ENCODE results near the gene TBL1Y.

The TBL1Y gene

DNA sequence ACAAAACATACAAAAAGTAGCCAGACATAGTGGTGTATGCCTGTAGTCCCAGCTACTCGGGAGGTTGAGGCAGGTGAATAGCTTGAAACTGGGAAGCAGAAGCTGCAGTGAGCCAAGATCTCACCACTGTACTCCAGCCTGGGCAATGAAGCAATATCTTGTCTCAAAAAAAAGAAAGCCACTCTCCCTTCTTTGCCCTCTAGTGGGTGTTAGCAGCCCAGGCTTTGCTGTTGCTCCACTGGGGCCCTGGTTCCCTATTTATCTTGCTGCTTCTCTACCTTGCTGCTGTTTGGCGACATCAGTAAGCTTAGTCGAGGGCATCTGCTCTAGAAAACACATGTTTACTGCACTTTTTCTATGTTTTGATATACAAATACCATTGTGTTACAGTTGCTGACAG is 189.2 kb downstream of the TBL1Y start:
- H2AFZ ChIP-seq (ENCODE audit: low read length): no peak overlapping the region
- H3K9me3 ChIP-seq (ENCODE audit: insufficient read depth, low read depth, low read length): no peaks in the 10 kb centered on the region
- H3K4me1 ChIP-seq (ENCODE audit: insufficient read depth, low read length, poor library complexity, severe bottlenecking): no peaks in the 10 kb centered on the region
- no peaks in the 10 kb centered on the region for H3F3A ChIP-seq (ENCODE audit: low read depth)
- no peak overlapping the region for H3K9ac ChIP-seq (ENCODE audit: low read depth, low read length, poor library complexity, severe bottlenecking)
- H4K20me1 ChIP-seq (ENCODE audit: insufficient read depth, low read length, poor library complexity, severe bottlenecking): no peaks in the 10 kb centered on the region
- no peak for TF ChIP-seq EZH2phosphoT487 (IDR thresholded peaks at IDR 0.05; ENCODE audit: borderline replicate concordance)
- TF ChIP-seq, protein P1, sequence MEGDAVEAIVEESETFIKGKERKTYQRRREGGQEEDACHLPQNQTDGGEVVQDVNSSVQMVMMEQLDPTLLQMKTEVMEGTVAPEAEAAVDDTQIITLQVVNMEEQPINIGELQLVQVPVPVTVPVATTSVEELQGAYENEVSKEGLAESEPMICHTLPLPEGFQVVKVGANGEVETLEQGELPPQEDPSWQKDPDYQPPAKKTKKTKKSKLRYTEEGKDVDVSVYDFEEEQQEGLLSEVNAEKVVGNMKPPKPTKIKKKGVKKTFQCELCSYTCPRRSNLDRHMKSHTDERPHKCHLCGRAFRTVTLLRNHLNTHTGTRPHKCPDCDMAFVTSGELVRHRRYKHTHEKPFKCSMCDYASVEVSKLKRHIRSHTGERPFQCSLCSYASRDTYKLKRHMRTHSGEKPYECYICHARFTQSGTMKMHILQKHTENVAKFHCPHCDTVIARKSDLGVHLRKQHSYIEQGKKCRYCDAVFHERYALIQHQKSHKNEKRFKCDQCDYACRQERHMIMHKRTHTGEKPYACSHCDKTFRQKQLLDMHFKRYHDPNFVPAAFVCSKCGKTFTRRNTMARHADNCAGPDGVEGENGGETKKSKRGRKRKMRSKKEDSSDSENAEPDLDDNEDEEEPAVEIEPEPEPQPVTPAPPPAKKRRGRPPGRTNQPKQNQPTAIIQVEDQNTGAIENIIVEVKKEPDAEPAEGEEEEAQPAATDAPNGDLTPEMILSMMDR (conservative IDR thresholded peaks at IDR 0.05; ENCODE audit: low read length): no peak
- H3K27me3 ChIP-seq (ENCODE audit: insufficient read depth, low read length, poor library complexity, severe bottlenecking): no peaks in the 10 kb centered on the region
- no peaks in the 10 kb centered on the region for H3K79me2 ChIP-seq (ENCODE audit: insufficient read depth, low read length)
- H3K9me2 ChIP-seq (replicated peaks; ENCODE audit: low read depth, low read length): no peaks in the 10 kb centered on the region
- no peak overlapping the region for H3K4me3 ChIP-seq (ENCODE audit: low read length, poor library complexity, severe bottlenecking)
- H3K4me2 ChIP-seq (ENCODE audit: low read depth, low read length, poor library complexity, severe bottlenecking): no peak overlapping the region
- no peaks in the 10 kb centered on the region for H3K36me3 ChIP-seq (ENCODE audit: insufficient read depth, low read length)

DNA sequence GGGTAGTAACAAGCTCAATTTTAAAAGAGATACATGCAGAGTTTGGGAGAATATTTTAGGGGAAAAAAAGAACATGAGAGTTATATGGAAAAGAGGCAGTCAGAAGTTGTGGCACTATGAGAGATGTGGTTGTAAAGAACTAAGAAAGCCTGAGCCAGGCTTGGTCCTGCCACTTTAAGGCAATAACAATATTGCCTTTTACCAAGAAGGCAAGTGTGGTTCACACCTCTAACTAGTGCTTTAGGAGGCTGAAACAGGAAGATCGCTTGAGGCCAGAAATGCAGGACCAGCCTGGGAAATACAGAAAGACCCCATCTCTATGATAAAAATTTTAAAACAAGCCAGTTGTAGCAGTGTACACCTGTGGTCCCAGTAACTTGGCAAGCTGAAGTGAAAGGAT is 192.2 kb downstream of the TBL1Y start:
- H4K20me1 ChIP-seq (ENCODE audit: insufficient read depth, low read length, poor library complexity, severe bottlenecking): no peaks in the 10 kb centered on the region
- no peak overlapping the region for H3K9ac ChIP-seq (ENCODE audit: low read depth, low read length, poor library complexity, severe bottlenecking)
- TF ChIP-seq EZH2phosphoT487 (IDR thresholded peaks at IDR 0.05; ENCODE audit: borderline replicate concordance): no peak
- TF ChIP-seq, protein P1 (conservative IDR thresholded peaks at IDR 0.05; ENCODE audit: low read length): no peak
- no peaks in the 10 kb centered on the region for H3K79me2 ChIP-seq (ENCODE audit: insufficient read depth, low read length)
- H3K4me2 ChIP-seq (ENCODE audit: low read depth, low read length, poor library complexity, severe bottlenecking): no peak overlapping the region
- H2AFZ ChIP-seq (ENCODE audit: low read length): no peak overlapping the region
- no peak overlapping the region for H3K4me3 ChIP-seq (ENCODE audit: low read length, poor library complexity, severe bottlenecking)
- no peaks in the 10 kb centered on the region for H3K9me3 ChIP-seq (ENCODE audit: insufficient read depth, low read depth, low read length)
- H3K9me2 ChIP-seq (replicated peaks; ENCODE audit: low read depth, low read length): no peaks in the 10 kb centered on the region
- no peaks in the 10 kb centered on the region for H3K36me3 ChIP-seq (ENCODE audit: insufficient read depth, low read length)
- H3F3A ChIP-seq (ENCODE audit: low read depth): no peaks in the 10 kb centered on the region
- no peaks in the 10 kb centered on the region for H3K4me1 ChIP-seq (ENCODE audit: insufficient read depth, low read length, poor library complexity, severe bottlenecking)
- H3K27me3 ChIP-seq (ENCODE audit: insufficient read depth, low read length, poor library complexity, severe bottlenecking): no peaks in the 10 kb centered on the region

DNA sequence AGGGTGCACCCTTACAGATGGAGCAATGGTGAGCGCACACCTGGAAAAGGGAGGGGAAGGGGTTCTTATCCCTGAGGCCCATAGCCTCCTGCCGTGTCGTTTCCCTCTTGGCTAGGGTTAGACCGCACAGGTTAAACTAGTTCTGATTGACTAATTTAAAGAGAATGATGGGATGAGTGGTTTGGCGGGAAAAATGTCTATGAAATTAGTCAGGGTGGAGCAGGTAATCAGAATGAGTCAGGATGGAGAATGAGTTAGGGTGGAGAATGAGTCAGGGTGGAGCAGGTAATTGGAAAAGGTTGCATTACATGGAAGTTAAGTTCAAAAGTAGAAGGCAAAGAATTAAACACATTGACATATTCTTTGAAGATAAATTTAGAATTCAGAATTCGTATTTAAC is 196.7 kb downstream of the TBL1Y start:
- H3K27me3 ChIP-seq (ENCODE audit: insufficient read depth, low read length, poor library complexity, severe bottlenecking): no peaks in the 10 kb centered on the region
- no peak for TF ChIP-seq EZH2phosphoT487 (IDR thresholded peaks at IDR 0.05; ENCODE audit: borderline replicate concordance)
- TF ChIP-seq, protein P1 (conservative IDR thresholded peaks at IDR 0.05; ENCODE audit: low read length): no peak
- H3K9me3 ChIP-seq (ENCODE audit: insufficient read depth, low read depth, low read length): no peaks in the 10 kb centered on the region
- H3K4me1 ChIP-seq (ENCODE audit: insufficient read depth, low read length, poor library complexity, severe bottlenecking): no peaks in the 10 kb centered on the region
- no peaks in the 10 kb centered on the region for H3K9me2 ChIP-seq (replicated peaks; ENCODE audit: low read depth, low read length)
- H3K4me2 ChIP-seq (ENCODE audit: low read depth, low read length, poor library complexity, severe bottlenecking): no peak overlapping the region
- no peak overlapping the region for H3K9ac ChIP-seq (ENCODE audit: low read depth, low read length, poor library complexity, severe bottlenecking)
- H4K20me1 ChIP-seq (ENCODE audit: insufficient read depth, low read length, poor library complexity, severe bottlenecking): no peaks in the 10 kb centered on the region
- no peak overlapping the region for H2AFZ ChIP-seq (ENCODE audit: low read length)
- H3K79me2 ChIP-seq (ENCODE audit: insufficient read depth, low read length): no peaks in the 10 kb centered on the region
- H3K36me3 ChIP-seq (ENCODE audit: insufficient read depth, low read length): no peaks in the 10 kb centered on the region
- H3K4me3 ChIP-seq (ENCODE audit: low read length, poor library complexity, severe bottlenecking): no peak overlapping the region
- H3F3A ChIP-seq (ENCODE audit: low read depth): no peaks in the 10 kb centered on the region

Data from Loucy (cell line).